GM12874 (cell line): ENCODE results near the gene TMEM181.

Source experiments
- TF ChIP-seq, protein P1 (sequence below): IDR thresholded peaks from 2 replicates; pipeline ENCODE4 v1.5.1; 2011; ENCODE audit warnings: low read depth, mild to moderate bottlenecking, control low read depth, low read length, moderate library complexity; ENCODE audit not compliant: insufficient read depth

Gene TMEM181

GRCh38 chr6:158575550-158575949 lies 15.7 kb downstream of the TMEM181 start:
- TF ChIP-seq, protein P1, sequence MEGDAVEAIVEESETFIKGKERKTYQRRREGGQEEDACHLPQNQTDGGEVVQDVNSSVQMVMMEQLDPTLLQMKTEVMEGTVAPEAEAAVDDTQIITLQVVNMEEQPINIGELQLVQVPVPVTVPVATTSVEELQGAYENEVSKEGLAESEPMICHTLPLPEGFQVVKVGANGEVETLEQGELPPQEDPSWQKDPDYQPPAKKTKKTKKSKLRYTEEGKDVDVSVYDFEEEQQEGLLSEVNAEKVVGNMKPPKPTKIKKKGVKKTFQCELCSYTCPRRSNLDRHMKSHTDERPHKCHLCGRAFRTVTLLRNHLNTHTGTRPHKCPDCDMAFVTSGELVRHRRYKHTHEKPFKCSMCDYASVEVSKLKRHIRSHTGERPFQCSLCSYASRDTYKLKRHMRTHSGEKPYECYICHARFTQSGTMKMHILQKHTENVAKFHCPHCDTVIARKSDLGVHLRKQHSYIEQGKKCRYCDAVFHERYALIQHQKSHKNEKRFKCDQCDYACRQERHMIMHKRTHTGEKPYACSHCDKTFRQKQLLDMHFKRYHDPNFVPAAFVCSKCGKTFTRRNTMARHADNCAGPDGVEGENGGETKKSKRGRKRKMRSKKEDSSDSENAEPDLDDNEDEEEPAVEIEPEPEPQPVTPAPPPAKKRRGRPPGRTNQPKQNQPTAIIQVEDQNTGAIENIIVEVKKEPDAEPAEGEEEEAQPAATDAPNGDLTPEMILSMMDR, result no peak

GRCh38 chr6:158584236-158584651 lies 24.4 kb downstream of the TMEM181 start:
- TF ChIP-seq, protein P1, result no peak

DNA sequence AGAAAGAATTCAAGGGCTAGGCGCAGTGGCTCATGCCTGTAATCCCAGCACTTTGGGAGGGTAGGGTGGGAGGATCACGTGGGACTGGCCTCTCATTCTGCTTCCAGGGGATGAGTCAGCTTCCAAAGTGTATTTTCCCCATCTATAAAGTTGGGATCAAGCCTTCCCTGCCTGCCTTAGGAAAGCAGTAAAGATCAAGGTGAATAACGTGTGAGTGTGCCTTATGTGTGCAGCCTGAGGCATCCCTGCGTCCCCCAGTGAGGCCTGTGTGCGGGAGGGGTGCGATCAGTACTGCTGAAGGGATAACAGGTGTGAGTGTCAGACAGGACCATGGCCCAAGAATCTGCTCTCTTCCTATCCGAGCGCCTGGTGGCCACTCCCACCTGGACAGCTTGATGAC lies 26.8 kb downstream of the TMEM181 start:
- TF ChIP-seq, protein P1, result no peak

- TF ChIP-seq, protein P1, result no peak
These were observed 29.5 kb downstream of the TMEM181 start for GRCh38 chr6:158589366-158589765.

DNA sequence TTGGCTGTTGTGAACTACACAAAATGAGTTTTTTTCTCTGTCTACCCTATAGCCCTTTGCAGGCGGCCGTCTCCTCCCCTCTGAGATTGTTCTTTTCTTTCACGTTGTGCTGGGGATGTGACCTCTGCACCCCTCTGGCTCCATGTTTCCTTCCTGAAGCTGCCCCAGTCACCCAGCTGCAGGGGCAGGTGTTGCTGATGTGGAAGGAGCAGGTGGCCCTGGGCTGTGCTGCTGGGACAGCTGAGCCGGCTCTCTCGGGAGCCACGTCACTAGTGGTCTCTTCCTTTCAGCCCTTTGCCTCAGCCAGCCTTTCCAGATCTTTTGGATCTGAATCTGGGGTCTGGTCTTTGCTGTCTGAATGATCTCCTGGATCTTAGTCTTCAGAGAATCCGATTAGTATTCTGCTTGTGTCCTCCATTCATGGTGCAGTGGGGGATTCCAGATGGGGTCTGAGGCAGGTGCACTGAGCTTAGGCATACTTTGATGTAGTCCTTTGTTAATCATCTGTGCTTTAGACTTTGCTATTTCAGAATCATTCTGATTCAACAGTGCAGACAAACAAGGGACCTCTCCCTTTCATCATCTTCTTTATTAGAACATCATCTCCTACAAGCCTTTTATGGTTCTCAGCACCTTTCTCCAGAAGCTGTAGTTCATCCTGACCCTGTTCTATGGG lies 31.4 kb downstream of the TMEM181 start:
- TF ChIP-seq, protein P1, result no peak

DNA sequence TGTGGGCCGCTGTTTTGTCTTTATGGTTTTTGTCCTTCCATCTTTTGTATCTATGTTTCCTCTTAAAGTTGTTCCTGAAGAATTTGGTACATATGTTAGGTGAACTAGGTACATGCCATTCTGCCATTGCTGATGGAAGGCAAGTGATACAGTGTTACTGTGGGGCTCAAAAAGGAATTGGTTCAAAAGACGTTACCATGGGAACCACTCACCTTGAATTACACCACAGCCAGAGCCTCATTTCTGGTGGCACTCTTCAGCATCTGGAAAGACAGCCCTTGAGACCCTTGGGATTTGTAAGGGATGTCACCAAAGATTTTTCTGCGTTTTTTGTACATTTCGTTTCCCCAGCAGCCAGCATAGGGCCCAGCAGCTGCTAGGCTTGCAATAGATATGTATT lies 31.9 kb downstream of the TMEM181 start:
- TF ChIP-seq, protein P1, result no peak

DNA sequence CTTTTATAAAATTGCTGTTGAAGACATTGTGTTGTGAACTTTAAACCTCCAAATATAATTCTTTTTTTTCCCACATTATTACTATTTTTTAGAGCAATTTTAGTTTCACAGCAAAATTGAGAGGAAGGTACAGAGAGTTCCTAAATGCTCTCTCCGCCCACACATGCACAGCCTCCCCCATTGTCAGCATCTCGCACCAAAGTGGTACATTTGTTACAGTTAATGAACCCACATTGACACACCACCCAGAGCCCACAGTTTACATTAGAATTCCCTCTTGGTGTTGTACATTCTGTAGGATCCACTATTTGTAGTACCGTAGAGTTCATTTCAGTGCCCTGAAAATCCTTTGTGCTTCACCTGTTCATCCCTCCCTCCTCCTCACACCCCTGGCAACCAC lies 33.8 kb downstream of the TMEM181 start:
- TF ChIP-seq, protein P1, result no peak
